ENCODE data around the gene LCN9.

The LCN9 gene

DNA sequence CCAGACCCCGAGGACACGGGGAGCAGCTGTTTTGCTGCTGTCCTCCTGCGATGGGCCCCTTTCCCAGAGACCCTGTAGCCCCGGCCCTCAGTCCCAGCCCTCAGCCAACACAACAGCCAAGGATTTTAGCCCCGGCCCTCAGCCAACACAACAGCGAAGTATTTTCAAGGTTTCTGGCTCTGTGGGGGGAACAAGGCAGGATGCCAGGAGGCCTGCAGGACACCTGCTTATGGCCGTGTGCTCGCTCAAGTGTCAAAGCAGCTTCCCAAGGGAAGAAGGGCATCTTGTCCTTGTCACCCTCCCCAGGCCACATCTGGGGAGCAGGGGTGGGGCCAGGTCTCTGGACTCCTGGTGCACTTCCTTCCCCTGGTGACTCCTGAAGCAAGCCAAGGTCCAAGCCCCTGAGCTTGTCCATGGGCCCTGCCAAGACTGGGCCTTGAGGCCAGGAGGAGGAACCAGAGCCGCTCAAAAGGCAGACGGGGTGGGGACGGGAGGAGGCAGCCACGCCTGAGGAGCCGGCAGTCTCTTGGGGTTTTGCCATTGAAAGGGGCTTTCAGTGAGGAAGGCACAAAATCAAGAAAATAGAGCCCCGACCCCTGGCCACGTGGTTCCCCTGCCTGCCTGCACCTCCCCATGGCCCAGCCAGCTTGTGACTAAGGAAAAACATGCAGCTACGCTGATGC is 49.6 kb downstream of the LCN9 start:
- DNase-seq (ENCODE audit: low read depth): no peak
- TF ChIP-seq, protein P1, sequence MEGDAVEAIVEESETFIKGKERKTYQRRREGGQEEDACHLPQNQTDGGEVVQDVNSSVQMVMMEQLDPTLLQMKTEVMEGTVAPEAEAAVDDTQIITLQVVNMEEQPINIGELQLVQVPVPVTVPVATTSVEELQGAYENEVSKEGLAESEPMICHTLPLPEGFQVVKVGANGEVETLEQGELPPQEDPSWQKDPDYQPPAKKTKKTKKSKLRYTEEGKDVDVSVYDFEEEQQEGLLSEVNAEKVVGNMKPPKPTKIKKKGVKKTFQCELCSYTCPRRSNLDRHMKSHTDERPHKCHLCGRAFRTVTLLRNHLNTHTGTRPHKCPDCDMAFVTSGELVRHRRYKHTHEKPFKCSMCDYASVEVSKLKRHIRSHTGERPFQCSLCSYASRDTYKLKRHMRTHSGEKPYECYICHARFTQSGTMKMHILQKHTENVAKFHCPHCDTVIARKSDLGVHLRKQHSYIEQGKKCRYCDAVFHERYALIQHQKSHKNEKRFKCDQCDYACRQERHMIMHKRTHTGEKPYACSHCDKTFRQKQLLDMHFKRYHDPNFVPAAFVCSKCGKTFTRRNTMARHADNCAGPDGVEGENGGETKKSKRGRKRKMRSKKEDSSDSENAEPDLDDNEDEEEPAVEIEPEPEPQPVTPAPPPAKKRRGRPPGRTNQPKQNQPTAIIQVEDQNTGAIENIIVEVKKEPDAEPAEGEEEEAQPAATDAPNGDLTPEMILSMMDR (IDR thresholded peaks at IDR 0.05; ENCODE audit: low read length, missing control alignments): no peak
- H3K4me3 ChIP-seq (replicated peaks; ENCODE audit: low read depth, low read length): no peak overlapping the region

DNA sequence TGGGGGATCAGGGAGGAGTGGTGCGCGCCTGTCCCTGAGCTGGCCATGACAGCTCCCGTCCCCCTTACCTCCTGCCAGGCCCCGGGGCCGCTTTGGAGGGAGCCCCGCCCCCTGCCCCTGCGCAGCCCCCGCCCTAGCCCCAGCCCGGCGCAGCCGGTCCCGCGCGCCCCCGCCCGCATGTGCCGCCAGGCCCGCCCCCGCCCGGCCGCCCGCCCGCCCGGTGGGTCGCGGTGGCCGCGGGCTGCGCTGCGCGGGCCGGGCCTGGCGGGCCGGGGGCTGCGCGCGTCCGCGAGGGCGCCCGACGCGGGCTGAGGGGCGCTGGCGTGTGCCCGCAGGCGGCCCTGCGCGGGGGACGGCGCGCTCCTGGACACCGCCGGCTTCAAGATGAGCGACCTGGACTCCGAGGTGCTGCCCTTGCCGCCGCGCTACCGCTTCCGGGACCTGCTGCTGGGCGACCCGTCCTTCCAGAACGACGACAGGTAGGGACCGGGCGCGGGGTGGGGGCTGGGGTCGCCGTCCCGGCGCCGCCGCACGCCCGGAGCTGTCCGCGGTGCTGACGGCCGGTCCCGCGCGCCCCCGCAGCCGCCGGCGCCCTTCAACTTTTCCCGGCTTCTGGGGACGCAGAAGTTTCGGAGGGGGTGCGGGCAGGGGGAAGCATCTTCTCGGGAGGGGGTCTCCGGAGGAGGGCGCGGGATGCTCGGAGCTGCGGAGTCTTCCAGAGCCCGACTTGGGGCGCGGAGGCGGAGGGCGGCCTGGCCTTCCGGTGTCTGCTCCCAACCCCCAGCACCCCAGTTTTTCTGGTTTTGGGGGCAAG is 51.3 kb downstream of the LCN9 start:
- DNase-seq (ENCODE audit: low read depth): no peak

DNA sequence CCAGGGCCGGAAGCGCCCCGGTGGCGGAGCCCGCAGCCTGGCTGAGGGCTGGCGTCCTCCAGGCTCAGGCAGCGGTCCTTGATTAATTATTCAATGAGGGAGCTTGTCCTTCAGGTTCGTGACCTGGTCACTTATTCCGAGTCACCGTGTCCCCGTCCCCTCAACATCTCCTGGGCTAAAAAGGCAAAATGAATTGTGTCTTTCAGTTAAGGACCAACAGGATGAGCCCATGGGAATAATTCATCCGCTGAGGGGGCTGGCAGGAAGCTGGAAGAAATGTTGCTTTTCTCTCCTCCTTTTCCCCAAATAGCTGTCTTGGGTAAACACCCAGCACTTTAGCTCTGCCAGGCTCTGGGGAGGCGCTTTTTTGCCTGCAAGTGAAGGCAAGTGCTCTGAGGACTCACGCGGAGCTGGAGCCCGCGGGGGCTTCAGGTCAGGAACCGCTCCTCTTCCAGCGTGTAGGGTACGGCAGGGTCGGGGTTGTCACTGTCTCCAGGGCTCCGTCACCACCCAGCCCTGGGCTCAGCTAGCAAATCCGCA is 52.0 kb downstream of the LCN9 start:
- DNase-seq (ENCODE audit: low read depth): no peak
- TF ChIP-seq, protein P1 (IDR thresholded peaks at IDR 0.05; ENCODE audit: low read length, missing control alignments): no peak
- H3K4me3 ChIP-seq (replicated peaks; ENCODE audit: low read depth, low read length): no peak overlapping the region

More for the DNA sequence above, 51.3 kb downstream of the LCN9 start:
- H3K4me3 ChIP-seq (replicated peaks; ENCODE audit: low read depth, low read length): no peak overlapping the region
- TF ChIP-seq, protein P1 (IDR thresholded peaks at IDR 0.05; ENCODE audit: low read length, missing control alignments): no peak

DNA sequence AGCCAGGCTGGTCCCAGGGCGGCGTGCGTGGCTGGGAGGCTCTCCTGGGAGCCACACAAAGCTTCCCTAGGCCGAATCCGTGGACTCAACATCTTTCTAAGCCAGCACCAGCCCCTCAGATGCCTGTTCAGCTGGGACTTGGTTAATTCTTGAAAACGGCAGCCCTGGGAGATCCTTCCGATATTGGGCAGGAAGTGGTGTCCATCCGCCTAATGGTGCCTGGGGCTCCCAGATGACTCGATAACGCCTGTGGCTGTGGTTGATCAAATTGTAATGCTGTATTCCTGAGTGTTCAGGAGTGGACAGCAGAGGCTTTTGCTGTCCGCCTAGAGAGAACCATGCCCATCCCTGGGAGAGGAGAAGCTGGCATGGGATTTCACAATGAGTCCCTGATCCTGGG is 52.9 kb downstream of the LCN9 start:
- H3K4me3 ChIP-seq (replicated peaks; ENCODE audit: low read depth, low read length): no peak overlapping the region
- DNase-seq (ENCODE audit: low read depth): no peak
- TF ChIP-seq, protein P1 (IDR thresholded peaks at IDR 0.05; ENCODE audit: low read length, missing control alignments): no peak
